ENCODE measurements around the gene DYSF. TPM values are rescaled to one million over a fixed set of nuclear protein-coding genes. Genes with fewer than 3 reads are reported as not detected.

Gene DYSF
- total RNA-seq, 1 donor from 2014 or later, result 85.9 TPM

DNA sequence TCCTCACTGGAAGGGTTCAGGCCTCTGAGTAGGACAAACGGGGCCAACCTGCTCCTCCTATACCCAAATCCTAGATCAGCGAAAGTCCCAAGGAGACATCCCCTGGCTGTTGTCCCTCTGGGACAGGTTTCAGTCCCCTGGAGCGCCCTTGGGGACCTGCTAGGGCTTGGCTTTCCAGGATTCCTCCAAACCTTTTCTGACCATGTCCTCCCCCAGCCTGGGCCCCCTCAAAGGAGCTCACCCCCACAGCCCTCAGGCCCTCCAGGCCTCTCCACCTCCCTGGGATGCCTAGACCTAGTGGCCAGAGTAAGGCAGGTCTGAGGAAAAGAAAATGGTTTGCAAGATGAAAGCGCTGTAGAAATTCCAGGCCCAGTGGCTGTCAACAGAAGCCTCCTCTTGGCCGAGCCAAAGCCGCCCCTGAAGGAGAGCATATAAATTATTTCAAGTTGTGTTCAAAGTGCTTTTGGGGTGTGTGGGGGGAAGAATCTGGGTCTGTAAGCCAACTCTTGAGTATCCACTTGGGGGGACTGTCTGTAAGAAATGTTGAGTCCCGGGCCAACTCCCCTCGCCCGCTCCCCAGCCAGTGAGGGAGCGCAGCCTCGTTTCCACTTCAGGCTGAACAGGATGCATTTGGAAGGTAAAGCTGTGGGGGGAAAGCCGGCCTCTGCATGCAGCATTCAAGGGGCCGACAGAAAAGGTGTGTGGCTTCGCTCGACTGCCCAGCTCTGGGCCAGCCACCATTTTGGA, 158.6 kb downstream of the DYSF start:
- no peak for DNase-seq (ENCODE audit: low read depth in 2 of 2)

DNA sequence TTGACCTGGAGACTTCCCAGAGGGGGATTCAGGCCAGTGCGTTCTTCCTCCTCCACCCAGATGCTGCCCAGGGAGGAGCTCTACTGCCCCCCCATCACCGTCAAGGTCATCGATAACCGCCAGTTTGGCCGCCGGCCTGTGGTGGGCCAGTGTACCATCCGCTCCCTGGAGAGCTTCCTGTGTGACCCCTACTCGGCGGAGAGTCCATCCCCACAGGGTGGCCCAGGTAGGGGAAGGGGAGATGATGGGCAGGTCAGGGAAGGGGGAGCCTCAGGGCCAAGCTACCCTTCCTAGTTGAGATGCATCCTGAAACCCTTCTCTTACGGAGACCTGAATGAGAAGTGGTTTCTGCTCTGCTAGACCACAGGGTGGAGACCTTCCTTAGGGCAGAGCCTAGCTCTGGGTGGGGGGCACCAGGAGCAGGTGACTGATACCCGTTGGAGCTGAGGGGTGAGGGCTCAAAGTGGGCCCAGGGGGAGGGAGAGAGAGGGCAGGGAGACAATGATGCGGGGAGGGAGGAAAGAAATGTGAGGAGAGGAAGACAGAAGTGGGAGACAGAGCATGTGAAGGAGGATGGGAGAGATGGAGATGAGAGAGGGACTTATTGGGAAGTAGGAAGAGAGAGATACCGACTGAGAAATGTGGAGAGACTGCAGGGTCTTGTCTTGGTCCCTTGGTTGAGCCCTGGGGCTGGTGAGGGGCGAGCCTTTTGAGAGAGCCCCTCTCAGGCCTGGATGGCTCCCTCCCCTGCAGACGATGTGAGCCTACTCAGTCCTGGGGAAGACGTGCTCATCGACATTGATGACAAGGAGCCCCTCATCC, 159.4 kb downstream of the DYSF start:
- no peak for DNase-seq (ENCODE audit: low read depth in 2 of 2)

DNA sequence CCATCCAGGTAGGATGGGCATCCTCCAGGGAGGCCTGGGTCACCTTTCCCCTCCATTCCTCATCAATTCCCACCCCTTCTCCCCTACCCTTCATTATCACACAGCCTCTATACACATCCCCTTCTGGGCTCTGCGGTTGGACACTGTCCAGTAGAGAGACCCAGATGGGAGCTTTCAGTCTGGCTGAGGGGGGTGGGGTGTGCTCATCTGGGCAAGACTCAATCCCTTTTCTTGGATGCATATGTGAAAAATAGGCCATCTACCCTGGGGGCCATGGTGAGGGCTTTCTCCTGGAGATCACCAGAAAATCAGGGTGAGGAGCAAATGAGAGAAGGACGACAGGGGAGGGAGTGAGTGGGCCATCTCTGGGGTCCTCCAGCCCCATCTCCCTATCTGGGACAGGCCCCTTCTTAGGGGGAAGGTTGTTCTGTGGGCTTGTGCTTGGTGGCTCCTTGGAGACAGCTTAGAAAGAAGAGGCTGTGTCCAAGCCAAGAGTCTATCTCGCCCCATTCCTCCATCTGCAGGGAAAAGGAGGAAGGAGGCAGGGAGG, 160.1 kb downstream of the DYSF start:
- no peak for DNase-seq (ENCODE audit: low read depth in 2 of 2)

DNA sequence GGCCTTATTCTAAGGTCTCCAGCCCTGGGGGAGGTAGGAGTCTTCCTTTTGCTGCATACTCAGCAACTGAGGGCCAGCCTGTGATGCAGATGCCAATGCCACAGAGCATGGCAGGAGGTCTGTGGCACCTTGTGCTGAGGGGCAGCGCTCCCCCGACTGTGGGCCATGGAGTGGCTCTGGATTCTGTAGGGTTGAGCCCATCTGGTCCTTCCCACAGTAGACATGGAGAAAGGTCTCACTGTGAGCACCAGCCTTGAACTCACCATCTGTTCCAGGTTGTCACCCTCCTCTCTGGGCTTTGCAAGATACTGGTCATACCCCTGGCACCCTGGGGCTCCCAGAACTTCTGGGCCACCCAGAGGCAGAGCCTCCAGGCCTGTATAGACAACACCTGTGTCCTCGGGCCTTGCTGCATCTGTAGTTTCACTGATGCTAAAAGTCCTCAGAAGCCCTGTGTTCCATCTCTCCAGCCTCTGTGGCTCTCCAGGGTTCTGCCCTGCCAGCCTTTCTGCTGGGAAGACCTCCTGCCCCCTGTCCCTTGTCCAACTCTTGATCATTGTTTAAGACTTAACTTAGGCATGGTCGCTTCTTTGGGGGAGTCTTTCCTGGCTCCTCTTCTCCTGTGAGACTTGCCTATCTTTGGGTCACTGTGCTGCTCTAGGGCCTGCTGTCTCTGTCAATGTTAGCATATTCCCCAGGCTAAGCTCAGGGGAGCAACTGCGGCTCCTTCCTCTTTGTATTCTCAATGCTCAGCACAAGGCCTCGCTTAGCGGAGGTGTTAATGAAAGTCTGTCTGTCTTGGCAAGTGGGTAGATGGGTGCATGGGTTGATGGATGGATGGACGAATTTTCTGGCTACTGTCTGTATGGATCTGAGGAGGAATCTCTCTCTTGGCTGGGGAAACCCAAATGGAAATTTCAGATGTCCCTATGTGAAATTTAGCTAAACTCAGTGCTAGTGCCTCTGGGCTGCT, 160.9 kb downstream of the DYSF start:
- DNase-seq (ENCODE audit: low read depth in 2 of 2), result no peak

DNA sequence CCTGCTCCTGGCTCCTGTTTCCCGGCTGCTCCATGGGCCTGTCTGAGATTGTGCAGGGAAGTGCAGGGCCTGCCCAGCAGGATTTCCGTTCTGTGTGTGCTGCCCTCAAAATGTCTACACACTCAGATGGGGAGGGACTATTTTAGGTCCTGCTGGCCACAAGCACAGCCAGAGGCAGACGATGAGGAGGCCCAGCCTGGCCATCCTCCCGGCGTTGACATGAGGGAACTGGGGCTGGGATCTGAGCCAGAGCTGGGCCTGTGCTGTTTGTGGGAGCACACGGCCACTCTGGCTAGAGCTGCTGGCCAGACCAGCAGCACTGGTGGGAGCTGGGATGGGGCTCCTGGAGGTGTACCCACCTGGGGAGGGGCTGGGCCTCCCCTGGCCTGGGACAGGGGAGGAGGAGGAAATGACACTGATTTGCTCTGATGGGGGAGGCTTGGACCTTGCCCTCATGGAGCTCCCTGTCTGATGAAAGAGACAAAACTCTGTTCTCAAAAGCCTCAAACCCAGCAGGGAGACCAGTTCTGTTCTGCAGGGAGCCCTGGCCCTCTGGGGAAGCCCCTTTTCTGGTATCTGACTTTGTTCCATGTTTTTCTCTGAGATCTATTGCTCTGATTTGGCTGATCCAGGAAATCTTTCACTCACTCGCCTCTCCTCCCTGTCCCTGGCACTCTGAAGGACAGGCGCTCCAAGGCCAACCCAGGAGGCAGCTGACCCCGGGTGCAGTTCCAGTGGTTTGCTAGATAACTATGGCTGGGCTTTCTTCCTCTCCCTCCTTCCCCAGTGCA, 161.8 kb downstream of the DYSF start:
- DNase-seq (ENCODE audit: low read depth in 2 of 2), result peak; percentile 65 to 75

DNA sequence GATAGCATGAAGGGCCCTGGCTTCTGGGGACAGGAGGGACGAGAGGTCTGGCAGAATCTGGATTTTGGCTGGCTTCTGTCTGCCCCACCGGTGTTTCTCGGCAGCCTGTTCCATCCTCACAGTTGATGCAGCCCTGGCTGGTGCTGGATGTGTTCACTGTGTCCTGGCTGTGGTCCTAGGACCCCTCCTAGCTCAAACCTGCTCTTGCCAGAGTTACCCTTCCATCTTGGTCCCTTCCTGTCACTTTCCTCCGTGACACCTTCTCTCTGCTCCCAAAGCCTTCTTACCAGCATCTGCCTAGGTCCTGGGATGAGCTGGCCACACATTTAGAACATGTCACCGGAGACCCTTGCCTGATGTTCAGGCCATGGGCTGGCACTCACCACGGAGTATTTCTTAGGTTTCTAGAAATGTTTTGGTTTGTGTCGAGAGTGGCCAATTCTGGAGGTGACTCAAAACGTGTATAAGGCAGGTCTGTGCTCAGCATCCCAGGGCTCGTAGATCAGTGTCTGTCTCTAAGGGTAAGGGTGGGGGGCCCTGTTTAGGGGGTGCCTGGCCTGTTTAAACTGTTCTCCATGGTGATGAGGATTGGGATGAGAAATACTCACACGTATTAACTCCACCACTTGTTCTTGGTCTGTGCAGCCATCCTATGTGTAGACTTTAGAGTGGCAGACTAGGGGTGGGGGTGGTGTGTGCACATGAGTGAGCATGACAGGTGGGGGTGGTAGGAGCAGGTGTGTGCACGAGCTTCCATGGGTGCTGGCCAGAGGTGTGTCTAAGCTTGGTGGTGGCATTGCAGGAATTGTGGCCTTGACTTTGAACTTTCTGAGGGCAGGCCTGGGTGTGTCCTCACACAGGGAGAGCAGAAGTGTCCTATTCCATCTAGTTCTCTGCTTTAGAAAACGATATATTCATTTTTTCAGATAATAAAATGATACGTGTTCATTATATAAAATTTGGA, 162.7 kb downstream of the DYSF start:
- no peak for DNase-seq (ENCODE audit: low read depth in 2 of 2)

DNA sequence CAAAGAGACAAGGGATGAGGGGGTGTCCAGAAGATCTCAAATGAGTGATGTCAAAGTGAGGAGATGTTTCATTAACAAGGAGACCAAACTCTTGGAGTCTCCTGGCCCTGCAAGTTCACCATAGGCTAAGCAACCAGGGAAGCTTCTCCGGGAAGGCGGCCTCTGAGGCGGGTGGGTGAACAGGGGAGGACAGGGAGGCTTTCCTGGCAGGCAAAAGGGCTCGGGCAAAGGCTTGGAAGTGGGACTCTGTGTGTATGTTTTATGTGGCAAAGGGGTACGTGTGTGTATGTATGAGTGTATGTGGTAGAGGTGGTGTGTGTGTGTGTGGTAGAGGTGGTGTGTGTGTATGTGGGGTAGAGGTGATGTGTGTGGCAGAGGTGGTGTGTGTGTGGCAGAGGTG, 163.9 kb downstream of the DYSF start:
- no peak for DNase-seq (ENCODE audit: low read depth in 2 of 2)

DNA sequence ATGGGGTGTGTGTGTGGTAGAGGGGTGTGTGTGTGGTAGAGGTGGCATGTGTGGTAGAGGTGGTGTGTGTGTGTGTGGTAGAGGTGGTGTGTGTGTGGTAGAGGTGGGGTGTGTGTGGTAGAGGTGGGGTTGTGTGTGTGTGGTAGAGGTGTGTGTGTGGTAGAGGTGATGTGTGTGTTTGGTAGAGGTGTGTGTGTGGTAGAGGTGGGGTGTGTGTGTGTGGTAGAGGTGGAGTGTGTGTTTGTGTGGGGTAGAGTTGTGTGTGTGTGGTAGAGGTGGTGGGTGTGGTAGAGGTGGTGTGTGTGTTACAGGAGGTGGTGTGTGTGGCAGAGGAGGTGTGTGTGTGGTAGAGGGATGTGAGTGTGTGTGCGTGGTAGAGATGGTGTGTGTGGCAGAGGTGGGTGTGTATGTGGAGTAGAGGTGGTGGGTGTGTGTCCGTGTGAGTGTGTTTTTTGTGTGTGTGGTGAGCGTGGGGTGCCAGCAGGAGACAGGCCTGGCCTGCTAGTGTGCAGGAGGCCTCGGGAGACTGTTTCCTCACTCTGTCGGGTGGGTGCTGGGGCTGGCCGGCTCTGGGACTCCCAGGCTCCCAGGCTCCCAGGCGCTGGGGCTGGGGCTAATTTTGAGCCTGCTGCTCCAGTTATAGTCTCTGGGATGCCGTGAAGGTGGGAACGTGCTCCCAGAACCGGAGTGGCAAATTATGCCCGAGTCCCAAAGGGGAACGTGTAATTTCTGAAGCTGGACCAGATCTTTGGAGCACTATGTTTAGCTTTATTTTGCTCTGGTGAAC, 165.2 kb downstream of the DYSF start:
- peak in 1 of 2 donors; percentile 20 for DNase-seq (ENCODE audit: low read depth in 2 of 2)

DNA sequence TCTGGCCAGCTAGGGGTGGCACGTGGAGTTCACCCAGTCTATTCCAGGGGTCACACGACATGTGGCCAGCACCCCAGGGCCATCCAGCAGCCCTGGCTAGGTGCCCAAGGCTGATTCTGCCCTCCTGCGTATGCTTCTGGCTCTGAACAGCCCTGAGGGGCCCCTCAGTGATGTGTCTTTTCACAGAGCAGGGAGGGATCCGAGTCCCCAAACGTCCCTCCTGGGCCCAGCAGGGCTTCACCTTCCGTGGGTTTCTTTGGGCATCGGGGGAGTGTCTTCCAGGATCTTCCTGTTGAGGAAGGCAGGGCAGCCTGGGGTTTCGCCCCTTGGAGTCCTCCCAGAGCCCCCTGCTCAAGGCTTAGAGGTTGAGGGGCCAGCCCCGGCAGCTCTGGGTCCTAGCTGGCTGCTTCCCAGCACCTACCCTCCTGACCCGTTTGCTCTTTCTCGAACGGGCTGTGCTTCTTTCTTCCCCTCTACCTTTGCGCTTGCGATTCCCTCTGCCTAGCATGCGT, 165.9 kb downstream of the DYSF start:
- DNase-seq (ENCODE audit: low read depth in 2 of 2), result no peak

DNA sequence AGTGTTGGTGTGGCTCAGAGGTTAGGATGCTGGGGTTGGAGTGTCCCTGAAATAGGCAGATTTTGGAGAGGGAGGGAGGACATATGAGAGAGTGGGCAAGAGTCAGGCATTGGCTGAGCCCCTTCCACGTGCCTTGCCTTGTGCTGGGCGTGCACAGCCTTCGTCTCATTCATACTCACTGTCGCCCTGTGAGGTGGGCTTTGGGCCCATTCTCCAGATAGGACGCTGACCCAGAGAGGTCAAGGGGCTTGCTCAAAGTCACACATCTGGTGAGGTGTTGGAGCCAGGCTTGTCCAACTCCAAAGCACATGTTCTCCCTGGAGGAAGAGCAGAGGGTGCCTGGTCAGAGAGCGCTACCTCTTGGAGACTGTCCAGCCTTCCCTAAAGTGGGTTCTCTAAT, 166.8 kb downstream of the DYSF start:
- no peak for DNase-seq (ENCODE audit: low read depth in 2 of 2)

DNA sequence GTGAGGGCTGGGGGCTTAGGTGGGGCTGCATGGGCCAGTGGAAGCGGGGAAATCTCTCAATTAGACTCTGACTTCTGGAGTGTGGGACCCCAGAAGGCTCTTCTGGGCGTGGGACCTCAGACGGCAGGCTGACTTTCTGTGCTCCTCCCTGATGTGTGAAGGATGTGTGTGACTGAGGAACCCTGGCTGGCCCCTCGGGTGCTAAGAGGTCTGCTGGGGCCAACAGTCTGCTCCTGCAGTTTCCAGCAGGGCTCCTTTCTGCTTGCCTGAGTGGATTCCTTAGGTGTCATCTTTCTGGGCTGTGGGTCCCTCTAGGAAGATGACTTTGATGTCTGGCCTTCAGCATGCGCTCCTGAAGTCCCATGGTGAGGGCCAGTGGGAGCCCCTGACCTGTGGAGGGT, 167.5 kb downstream of the DYSF start:
- DNase-seq (ENCODE audit: low read depth in 2 of 2), result no peak

DNA sequence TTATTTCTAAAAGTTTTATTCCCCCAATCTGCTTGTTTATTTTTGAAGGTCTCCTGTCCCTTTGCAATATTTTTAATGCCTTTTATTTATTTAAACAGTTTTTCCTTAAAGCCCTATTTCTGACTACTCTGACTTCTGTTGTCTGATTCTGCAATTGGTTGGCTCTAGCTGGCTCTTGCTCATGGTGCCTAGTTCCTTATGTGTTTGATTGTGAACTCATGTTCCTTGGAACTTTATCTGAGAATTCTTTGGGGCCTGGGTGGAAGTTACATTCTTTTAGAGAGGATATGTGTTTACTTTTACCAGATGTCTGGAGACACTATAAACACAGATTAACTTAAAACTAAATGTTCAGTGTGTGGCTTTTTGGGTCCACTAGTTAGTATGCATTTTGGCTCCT, 175.9 kb downstream of the DYSF start:
- no peak for DNase-seq (ENCODE audit: low read depth in 2 of 2)

DNA sequence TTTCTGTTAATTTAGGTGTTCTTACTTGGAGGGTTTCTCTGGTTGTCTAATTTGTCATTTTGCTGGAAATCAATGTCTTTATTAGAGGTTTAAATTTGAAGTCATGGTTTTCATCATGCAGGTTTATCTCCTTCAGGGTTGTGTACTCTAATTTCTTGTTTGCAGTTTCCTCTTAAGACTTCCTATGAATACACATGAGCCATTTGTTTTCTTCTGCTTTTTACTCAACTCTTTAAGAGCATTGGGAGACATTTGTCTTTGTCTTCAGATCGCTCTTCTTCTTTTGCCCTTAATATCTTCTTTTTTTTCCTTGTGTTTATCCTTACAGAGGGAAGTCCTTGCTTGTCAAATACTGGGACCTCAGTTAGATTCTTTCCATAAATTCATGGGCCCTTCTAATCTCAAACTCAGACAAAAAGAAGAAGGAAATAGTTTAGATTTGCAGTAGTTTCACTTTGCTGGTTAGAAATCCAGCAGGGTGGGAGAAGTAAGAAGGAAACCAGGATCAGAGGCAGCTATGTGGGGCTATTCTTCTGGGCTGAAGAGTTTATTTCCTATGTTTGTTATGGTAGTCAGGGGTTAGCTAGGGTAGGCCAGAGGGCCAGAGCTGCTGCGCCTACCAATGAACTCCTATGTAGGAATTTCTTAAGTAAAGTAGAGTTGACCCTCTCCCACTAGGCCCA, 176.6 kb downstream of the DYSF start:
- DNase-seq (ENCODE audit: low read depth in 2 of 2), result no peak

DNA sequence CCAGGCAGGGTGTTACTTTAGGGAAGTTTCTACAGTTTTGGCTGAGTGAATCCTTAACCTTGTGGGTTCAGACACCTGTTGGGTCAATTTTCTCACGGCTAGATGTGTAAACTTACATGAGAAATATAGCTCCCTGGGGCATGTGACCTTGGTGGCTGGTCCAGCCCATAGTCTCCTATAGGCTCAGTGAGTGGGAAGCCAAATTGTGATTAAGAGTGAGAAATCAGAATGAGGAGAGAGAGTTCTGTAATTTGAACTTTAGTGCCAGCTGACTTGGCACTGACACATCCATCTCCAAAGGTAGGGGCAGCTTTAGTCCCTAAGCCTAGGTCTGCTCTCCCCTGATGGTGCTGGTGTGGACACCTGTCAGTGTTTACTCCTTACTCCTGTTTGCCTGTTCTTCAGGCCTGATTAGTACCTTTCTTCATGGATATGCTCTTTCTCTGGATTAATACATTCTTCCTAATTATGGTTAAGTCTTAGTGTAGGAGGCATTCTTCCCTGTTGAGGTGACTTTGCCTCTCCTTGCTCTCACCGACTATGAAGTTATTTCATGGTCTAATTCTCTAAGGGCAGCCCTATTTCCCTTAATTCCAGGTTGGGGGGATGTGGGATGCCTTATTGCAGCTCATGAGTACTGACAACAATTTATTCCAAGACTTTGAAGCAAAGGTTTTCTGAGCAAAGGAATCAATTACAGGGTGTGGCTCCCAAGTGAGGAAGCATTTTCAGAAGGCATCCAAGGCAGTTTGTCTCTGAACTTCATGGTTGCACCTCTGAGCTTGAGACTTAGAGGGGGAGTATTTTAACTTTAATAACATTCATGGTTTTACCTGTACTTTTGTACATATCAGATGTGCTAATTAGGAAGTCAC, 177.3 kb downstream of the DYSF start:
- no peak for DNase-seq (ENCODE audit: low read depth in 2 of 2)

DNA sequence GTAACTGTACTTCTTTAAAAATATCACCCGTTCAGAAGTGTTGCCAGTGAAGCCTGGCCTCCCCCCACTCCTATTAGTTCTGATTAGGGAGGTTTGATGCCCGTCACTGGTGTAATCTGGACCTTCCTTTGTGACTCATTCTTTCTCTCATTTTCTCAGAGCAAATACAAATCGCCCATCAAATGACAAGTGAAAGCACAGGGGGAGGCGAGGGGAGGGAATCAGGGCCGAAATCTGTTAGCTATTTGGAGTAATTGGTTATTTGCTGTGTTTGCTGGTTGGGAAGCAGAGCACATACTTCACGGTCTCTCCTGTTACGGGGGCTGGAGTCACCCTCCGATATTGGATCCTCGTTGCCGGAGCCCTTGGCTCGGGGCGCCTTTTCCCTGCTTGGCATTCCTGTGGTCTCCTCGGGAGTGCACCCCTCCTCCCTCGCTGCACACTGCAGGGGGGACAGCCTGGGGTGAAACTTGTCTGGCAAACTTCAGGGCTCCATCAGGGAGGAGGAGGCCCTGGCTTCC, 178.1 kb downstream of the DYSF start:
- DNase-seq (ENCODE audit: low read depth in 2 of 2), result no peak

DNA sequence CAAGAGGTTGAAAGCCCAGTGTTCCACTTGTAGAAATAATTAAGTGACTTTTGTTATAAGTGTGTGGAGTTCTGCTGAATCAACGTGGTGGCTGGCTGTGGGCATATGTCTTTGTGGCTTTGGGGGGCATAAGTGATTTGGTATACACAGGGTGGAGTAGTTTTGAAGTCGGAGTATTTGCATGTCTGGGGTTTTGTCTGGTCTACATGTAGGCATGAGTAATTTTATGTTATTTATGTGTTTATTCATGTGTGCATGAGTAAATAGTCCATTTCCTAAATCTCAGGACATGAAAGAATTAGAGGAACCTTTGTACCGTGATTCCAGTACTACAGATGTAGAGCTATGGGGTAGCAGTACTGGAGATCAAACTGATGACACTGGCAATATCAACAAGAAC, 179.7 kb downstream of the DYSF start:
- no peak for DNase-seq (ENCODE audit: low read depth in 2 of 2)

DNA sequence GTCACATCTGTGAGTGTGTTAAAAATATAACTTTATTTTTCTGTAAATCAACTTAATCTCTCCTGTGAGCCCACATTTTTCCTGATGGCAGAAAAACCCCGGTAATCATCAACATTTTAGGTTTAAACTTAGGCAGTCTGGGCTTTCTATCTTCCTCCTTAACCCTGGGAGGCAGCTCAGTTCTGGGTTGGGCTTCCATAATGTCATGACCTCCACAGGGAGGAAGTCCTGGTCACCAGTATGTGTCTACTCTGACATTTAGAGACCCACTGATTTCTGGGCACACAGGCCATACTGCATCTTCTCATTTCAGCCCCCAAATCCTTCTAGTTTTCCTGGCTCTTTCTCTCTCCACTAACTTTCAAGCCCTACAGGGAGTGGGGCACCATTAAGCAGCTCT, 181.2 kb downstream of the DYSF start:
- DNase-seq (ENCODE audit: low read depth in 2 of 2), result no peak
